Keratinocyte (primary cell): ENCODE measurements around the gene TMEM132A.
"Not testable (repeated sequence)": the region's sequence is repeated elsewhere in the genome, so short reads cannot be mapped to it uniquely, and the experiment has no call there.

Experiments
- EZH2 ChIP-seq: IDR thresholded peaks from one replicate; pipeline ENCODE4 v1.6.1; 2012; ENCODE audit warnings: inconsistent platforms, mild to moderate bottlenecking, low read length, moderate library complexity
- TF ChIP-seq, protein P1 (sequence below), 3 experiments: IDR thresholded peaks in 1 of 3; conservative IDR thresholded peaks in 1 of 3; optimal IDR thresholded peaks in 1 of 3; 2 replicates in 2 of 3; 3 replicates in 1 of 3; pipeline versions ENCODE3 to v1.5.1; 2011; ENCODE audit warnings: low read length in 3 of 3, mild to moderate bottlenecking in 3 of 3, moderate library complexity in 2 of 3, control low read depth in 1 of 3, inconsistent platforms in 1 of 3; ENCODE audit not compliant: insufficient read depth in 2 of 3; ENCODE audit errors: extremely low read depth in 1 of 3

DNA sequence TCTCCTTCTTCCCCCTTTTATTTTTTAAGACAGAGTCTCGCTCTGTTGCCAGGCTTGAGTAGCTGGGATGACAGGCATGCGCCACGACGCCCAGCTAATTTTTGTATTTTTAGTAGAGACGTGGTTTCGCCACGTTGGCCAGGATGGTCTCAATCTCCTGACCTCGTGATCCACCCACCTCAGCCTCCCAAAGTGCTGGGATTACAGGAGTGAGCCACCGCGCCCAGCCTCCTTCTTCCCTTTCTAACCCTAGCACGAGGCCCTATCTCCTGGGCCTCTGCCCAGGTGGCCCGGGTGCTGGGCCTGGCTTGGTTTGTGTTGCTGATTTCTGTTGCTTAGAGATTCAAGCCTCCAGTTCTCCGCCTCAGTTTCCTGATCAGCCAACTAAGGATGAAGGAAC, 50.1 kb downstream of the TMEM132A start:
- TF ChIP-seq, protein P1, sequence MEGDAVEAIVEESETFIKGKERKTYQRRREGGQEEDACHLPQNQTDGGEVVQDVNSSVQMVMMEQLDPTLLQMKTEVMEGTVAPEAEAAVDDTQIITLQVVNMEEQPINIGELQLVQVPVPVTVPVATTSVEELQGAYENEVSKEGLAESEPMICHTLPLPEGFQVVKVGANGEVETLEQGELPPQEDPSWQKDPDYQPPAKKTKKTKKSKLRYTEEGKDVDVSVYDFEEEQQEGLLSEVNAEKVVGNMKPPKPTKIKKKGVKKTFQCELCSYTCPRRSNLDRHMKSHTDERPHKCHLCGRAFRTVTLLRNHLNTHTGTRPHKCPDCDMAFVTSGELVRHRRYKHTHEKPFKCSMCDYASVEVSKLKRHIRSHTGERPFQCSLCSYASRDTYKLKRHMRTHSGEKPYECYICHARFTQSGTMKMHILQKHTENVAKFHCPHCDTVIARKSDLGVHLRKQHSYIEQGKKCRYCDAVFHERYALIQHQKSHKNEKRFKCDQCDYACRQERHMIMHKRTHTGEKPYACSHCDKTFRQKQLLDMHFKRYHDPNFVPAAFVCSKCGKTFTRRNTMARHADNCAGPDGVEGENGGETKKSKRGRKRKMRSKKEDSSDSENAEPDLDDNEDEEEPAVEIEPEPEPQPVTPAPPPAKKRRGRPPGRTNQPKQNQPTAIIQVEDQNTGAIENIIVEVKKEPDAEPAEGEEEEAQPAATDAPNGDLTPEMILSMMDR (optimal IDR thresholded peaks at IDR 0.05 in 1 of 3, IDR thresholded peaks at IDR 0.05 in 1 of 3, conservative IDR thresholded peaks at IDR 0.05 in 1 of 3; ENCODE audit: extremely low read depth in 1 of 3, insufficient read depth in 2 of 3, low read length in 3 of 3), result not testable (repeated sequence)
- not testable (repeated sequence) for TF ChIP-seq EZH2
